Endometrial microvascular endothelial cells (primary cell): ENCODE results near the gene WRAP73. TPM values are rescaled to one million over a fixed set of nuclear protein-coding genes. Genes with fewer than 3 reads are reported as not detected.
"Not testable (repeated sequence)": the region's sequence is repeated elsewhere in the genome, so short reads cannot be mapped to it uniquely, and the experiment has no call there.

Experiments used
- in situ Hi-C: cut with HindIII; loops from 2 replicates; pipeline ENCODE4 v1.10.0; 2017; ENCODE audit warnings: low sequenced_read_pairs, low pct_unique_long_range_greater_than_20kb; ENCODE audit errors: inconsistent ontology term
- total RNA-seq: library from RNA; depleted of rRNA; stranded (reverse); fragments of >200 nt; gene quantifications from one replicate; pipeline ENCODE4 v1.2.3, GENCODE V29; 2015; ENCODE audit errors: inconsistent ontology term

The WRAP73 gene
- total RNA-seq, 1 donor from 2014 or later, result 26.4 TPM

- in situ Hi-C loops, result not testable (repeated sequence)
Measured at GRCh38 chr1:3622102-3622501, 27.8 kb downstream of the WRAP73 start.

GRCh38 chr1:3621151-3621671, 28.7 kb downstream of the WRAP73 start:
- in situ Hi-C loops, result not testable (repeated sequence)

DNA sequence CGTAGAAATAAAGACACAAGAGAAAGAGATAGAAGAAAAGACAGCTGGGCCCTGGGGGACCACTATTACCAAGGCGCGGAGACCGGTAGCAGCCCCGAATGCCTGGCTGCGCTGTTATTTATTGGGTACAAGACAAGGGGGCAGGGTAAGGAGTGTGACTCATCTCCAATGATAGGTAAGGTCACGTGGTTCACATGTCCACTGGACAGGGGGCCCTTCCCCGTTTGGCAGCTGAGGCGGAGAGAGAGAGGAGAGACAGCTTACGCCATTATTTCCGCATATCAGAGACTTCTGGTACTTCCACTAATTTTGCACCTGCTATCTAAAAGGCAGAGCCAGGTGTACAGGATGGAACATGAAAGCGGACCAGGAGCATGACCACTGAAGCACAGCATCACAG, 29.2 kb downstream of the WRAP73 start:
- in situ Hi-C loops, result no loop called here

DNA sequence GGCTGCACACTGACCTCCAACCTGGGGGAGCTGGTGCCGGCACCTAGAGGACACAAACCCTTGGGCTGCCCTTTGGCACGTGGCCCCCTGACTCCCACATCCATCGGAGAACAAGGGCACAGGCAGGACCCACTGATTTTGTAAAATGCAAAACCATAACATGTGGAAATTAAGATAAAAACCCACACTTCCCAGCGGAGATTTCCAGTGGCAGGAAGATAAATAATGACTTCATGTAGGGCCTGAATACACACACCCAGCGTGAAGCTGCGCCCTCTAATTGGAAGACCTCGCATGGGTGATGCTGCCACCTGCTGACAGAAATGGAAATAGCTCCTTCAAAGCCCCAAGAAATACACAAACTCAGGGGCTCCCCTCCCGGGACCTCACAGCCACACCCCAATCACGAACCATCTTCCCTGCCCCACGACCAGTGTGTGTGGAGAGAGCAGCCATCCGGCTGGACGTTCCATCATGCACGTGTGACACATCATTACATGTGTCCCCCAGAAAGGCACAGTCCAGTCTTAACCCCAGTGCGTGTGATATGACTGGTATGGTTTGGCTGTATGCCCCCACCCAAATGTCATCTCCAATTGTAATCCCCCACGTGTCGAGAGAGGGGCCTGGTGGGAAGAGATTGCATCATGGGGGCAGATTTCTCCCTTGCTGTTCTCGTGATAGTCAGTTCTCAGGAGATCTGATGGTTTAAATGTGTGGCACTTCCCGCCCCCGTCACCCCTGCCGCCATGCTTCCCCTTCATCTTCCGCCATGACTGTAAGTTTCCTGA, 30.8 kb downstream of the WRAP73 start:
- in situ Hi-C loops, result no loop called here

GRCh38 chr1:3618531-3618880, 31.4 kb downstream of the WRAP73 start:
- in situ Hi-C loops, result no loop called here

DNA sequence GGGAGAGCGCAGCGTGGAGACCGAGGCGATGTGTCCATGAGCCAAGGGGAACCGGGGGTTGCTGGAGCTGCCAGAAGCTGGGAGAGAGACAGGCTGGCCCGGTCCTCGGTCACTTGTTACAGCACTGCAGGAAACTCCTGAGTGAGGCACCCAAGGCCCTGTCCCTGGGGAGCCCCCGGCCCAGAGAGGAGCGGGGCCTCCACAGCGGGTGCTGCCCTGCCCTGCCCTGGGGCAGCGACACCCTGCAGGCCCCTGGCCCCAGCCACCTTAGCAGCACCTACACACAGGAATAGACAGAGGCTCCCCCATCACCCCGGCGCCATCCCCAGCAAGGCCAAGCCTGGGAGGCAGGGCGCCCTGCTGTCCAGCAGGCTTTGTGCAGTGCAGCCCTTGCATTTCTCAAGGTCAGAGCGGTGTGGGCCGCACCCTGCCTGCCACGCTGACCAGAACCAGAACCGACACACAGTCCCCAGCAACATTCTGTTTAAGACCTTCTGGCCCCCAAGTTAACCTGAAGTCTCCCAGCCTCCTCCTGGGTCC, 32.0 kb downstream of the WRAP73 start:
- in situ Hi-C loops, result no loop called here

DNA sequence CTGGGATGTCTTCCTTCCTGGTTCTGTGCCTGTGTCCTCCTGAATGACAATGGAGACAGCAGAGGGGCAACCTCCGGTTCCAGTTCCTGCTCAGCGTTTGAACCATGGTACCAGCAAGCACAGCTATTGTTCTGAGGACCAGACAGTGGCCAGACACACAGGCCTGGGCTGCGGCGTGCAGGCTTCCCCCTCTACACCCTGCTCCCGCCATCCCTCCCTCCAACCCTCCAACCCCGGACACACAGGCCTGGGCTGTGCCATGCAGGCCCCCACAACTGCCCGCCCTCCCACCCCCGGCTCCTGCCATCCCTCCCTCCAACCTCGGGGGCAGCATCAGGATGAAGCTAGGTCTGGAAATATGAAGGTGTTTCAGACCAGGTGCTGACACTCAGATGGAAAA, 33.0 kb downstream of the WRAP73 start:
- in situ Hi-C loops, result no loop called here

DNA sequence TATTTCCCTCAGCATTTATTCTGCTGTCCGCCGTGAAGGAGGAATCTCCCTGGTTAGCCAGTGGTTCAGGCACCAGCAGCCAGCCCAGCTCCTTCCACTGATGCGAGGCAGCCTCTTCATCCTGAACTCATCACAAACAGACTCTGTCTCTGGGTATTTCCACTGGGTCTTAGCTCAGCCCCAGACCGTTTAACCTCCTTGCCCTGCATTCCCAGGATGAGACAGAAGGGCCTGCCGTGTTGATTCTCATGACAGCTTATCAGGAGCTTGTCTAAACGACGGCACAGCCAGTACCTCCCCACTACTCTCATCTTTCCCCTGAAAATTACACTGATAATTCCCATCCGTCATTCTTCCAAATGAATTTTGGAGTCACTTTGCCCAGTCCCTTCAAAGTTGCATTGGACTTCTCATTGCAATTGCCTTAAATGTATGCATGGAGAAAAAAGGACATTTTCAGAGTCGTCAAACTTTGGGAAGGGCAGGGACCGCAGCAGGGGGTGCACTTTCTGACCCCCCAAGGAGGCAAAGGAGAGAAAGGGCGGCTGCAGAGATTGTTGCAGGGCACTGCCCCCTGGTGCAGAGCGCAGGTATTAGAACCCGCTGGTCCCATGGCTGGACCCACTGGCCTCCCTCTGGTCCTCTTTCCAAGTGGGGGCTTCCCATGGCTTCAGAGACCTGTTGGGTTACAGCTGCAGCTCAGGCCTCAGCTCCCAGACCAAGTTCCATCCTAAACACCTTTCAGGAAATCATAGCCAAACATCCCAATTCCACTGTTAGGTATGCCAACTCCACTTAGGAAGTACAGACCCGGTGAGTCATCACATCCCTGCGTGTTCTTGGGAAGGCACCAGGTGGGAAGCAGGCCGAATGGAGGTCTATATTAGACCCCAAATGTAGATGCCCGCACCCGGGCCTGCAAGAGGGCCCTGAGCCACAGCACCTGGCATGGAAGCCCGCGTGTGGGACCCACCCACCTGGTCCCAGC, 34.9 kb downstream of the WRAP73 start:
- in situ Hi-C loops, result no loop called here

DNA sequence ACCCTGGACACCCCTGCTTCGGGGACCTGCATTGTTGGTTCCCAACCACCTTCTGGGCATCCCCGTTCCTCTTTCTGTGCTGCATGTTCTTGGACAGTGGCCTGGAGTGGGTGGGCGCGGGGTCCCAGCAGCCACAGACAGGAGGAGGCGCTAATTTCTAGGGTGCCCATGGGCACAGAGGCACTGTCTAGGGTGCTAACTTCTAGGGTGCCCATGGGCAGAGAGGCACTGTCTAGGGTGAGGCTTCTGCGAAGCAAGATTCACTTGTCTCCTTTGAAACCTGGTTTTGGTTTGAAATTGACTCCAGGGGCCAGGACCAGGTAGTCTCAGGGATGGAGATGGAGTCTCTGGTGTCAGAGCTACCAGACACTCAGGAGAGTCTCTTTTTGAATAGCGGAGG, 37.8 kb downstream of the WRAP73 start:
- in situ Hi-C loops, result no loop called here

- in situ Hi-C loops, result no loop called here
Measured at GRCh38 chr1:3611170-3612019, 38.5 kb downstream of the WRAP73 start, which contains the start of gene MEGF6. TSS of gene MEGF6 (minus strand) at chr1:3611508. CDS start at chr1:3611268, 240 bp downstream.

GRCh38 chr1:3610527-3611169, 39.3 kb downstream of the WRAP73 start:
- in situ Hi-C loops, result no loop called here

- in situ Hi-C loops, result no loop called here
Measured at GRCh38 chr1:3609769-3610526, 40.0 kb downstream of the WRAP73 start.

- in situ Hi-C loops, result no loop called here
Measured at GRCh38 chr1:3609016-3609768, 40.7 kb downstream of the WRAP73 start.

DNA sequence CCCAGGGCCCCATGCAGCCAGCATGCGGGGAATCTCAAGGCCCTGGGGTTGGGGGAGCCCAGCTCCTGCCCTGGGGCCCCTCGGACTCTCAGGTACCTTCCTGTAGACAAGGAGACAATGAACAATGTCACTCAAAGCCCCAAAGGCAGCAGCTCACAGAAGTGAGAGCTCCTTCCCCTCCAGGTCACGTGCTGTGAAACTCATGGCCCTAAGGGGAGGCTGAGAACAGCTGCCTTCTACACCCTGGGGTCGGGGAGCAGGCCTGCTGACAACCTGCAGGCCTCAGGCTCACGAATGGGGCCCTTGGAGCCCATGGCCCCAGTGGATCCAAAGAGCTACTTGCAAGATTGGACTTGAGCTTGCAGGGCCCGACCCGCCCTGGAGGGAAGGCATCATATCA, 41.7 kb downstream of the WRAP73 start:
- in situ Hi-C loops, result no loop called here

- in situ Hi-C loops, result no loop called here
Measured at GRCh38 chr1:3607703-3608065, 42.2 kb downstream of the WRAP73 start.

DNA sequence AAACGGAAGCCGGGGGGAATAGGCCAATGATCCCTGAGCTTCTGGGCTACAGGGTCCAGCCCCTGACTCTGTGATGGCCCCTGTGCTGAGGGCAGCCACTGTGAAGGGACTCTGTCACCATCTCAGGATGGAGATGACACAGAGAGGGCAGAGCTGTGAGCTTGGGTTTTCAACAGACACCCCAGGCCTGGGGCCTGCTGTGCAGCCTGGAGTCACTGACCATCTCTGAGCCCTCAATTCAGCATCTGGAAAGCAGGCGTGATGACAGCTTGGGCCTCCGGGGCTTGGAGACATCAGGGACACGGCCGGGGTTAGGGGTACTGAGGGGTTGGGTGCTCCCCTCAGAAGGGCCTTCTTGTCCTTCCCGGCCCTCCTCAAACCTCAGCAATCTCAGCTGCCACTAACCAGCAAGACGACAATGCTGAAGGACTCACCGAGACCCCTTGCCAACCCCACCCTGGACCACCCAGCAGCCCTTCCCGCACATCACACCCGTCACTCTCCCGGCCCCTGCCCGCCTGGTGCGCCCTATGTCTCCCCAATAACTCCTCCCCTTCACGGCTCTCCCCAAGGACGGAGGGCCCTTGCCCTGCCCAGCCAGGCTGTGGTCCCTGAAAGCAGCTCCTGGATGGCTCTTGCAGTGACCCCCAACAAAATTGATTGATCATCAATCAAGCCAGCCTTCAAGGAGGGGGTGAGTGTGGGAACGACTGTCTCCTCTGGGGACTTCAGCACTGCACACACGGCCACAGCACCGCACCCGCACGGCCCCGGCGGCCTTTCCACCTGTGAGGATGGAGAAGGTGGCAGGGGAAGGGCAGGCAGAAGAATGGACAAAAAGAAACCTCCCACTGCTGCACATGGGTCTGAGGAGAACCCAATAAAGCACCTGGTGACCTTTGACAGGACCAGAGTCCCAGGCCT, 42.9 kb downstream of the WRAP73 start:
- in situ Hi-C loops, result no loop called here
